ENCODE data around the gene MTARC2.
"Not testable (repeated sequence)": the region's sequence is repeated elsewhere in the genome, so short reads cannot be mapped to it uniquely, and the experiment has no call there.

Gene MTARC2

DNA sequence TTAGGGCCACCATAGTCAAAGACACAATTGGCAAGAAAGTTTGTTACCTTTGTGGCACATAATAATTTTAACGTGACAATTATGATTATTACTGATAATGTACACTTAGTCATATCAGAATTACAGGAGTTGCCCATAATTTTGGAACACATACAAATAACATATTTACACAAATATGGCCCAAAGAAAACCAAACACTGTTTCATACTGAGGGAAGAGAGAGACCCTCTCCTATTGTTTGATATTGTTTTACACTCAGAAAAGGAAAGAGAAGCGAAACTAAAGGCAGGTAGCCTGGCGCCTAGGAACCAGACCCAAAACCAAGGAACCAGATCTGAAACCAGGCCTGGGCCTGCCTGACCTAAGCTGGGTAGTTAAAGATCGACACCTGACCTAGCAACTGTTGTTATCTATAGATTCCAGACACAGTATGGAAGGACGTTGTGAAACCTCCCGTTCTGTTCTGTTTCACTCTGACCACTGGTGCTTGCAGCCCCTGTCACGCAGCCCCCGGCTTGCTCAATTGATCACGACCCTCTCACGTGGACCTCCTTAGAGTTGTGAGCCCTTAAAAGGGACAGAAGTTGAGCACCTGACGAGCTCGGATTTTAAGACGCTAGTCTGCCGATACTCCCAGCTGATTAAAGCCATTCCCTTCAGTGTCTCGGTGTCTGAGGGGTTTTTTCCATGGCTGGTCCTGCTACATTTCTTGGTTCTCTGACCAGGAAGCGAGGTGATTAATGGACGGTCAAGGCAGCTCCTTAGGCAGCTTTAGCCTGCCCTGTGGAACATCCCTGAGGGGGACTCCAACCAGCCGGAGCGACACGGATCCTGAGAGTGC is 30.1 kb upstream of the MTARC2 start:
- Histone ChIP-seq H3K36me3 (replicated peaks) (no peaks in the 10 kb centered on the region), H3K27me3 (replicated peaks) (no peaks in the 10 kb centered on the region), H3K4me3 (ENCODE audit: low read depth, low read length) (no peak overlapping the region), H3K27ac (no peak overlapping the region)
- no peak for DNase-seq
- TF ChIP-seq, protein P1, sequence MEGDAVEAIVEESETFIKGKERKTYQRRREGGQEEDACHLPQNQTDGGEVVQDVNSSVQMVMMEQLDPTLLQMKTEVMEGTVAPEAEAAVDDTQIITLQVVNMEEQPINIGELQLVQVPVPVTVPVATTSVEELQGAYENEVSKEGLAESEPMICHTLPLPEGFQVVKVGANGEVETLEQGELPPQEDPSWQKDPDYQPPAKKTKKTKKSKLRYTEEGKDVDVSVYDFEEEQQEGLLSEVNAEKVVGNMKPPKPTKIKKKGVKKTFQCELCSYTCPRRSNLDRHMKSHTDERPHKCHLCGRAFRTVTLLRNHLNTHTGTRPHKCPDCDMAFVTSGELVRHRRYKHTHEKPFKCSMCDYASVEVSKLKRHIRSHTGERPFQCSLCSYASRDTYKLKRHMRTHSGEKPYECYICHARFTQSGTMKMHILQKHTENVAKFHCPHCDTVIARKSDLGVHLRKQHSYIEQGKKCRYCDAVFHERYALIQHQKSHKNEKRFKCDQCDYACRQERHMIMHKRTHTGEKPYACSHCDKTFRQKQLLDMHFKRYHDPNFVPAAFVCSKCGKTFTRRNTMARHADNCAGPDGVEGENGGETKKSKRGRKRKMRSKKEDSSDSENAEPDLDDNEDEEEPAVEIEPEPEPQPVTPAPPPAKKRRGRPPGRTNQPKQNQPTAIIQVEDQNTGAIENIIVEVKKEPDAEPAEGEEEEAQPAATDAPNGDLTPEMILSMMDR (IDR thresholded peaks at IDR 0.05; ENCODE audit: low read depth, low read length, missing control alignments) = no peak
- in situ Hi-C loops (cut with HindIII; ENCODE audit: low pct_ligation_motif_present, low sequenced_read_pairs) = no loop called here

DNA sequence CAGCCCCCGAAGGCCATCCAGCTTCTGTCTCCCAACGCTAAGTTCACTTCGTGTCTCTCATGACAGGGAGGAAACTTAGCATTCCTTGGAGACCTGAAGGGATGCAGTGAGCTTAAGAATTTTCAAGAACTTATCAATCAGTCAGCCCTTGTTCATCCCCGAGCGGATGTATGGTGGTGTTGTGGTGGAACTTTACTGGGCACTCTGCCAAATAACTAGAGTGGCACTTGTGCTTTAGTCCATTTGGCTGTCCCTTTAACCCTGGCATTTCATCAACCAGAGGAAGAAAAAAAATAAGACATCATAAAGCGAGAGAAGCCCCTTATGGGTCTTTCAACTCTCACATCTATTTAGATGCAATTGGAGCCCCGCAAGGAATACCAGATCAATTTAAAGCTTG is 26.9 kb upstream of the MTARC2 start:
- H3K27me3 ChIP-seq (replicated peaks); H3K27ac ChIP-seq; DNase-seq; H3K36me3 ChIP-seq (replicated peaks); in situ Hi-C loops (cut with HindIII; ENCODE audit: low pct_ligation_motif_present, low sequenced_read_pairs); H3K4me3 ChIP-seq (ENCODE audit: low read depth, low read length): not testable (repeated sequence)

DNA sequence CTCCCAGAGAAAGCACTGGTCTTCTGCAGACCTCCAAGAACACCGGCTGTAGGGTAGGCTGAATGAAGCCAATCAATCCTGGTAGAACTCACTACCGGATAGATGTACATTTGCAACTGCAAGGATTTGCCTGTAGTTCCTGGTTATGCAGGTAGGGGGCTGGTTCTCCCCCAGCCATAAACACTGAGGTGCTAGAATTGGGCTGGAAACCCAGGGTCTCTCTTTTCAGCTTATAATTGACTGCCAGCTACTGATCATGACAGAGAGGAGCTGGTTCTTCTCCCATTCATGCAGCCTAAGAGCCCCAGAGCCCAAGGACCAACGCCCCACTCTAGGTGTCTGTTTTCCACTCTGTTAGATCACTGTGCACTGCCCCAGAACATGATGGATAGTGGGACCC is 21.5 kb upstream of the MTARC2 start:
- Histone ChIP-seq H3K4me3 (ENCODE audit: low read depth, low read length) (no peak overlapping the region), H3K36me3 (replicated peaks) (no peaks in the 10 kb centered on the region), H3K27me3 (replicated peaks) (no peaks in the 10 kb centered on the region), H3K27ac (no peak overlapping the region)
- in situ Hi-C loops (cut with HindIII; ENCODE audit: low pct_ligation_motif_present, low sequenced_read_pairs) = no loop called here
- TF ChIP-seq, protein P1 (IDR thresholded peaks at IDR 0.05; ENCODE audit: low read depth, low read length, missing control alignments) = peak; percentile 51
- DNase-seq = no peak

DNA sequence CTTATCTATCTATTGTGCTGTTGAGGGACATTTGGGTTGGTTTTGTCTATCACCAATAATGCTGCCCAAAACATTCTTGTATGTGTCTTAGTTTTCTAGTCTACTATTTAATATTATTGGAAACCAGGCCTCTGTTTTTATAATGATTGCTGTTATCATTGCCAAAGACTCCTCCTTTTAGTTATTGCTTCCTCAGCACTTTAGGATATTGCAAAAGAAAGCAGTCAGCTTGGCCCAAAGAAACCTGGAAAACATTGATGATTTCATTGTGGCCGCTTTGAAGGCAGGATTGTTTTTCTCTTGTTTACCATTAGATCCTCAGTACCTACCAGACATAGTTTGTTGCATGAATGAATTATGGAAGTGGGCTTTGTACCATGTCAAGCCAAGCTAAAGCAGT is 20.6 kb upstream of the MTARC2 start:
- in situ Hi-C loops (cut with HindIII; ENCODE audit: low pct_ligation_motif_present, low sequenced_read_pairs) = no loop called here
- no peak for DNase-seq
- no peak overlapping the region for H3K4me3 ChIP-seq (ENCODE audit: low read depth, low read length)
- no peaks in the 10 kb centered on the region for H3K27me3 ChIP-seq (replicated peaks)
- H3K36me3 ChIP-seq (replicated peaks) = no peaks in the 10 kb centered on the region
- TF ChIP-seq, protein P1 (IDR thresholded peaks at IDR 0.05; ENCODE audit: low read depth, low read length, missing control alignments) = no peak
- no peak overlapping the region for H3K27ac ChIP-seq

DNA sequence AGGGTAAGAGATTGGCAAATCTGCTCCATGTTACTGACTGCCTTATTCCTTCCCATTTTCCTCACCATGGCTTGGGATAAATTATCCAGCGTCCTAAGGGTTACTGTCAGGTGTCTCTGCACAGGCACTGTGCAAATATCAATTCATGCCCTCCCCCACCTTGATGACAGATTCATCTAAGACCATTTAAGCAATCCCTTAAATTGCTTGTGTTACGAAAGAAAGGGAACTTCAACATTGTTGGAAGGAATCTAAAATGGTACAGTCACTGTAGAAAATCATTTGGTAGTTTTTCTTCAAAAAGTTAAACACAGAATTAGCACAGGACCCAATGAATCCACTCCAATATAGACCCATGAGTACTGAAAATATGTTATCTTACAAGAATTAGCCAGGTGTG is 17.6 kb upstream of the MTARC2 start:
- no peak overlapping the region for H3K27ac ChIP-seq
- H3K4me3 ChIP-seq (ENCODE audit: low read depth, low read length) = no peak overlapping the region
- H3K36me3 ChIP-seq (replicated peaks) = no peaks in the 10 kb centered on the region
- in situ Hi-C loops (cut with HindIII; ENCODE audit: low pct_ligation_motif_present, low sequenced_read_pairs) = no loop called here
- DNase-seq = no peak
- TF ChIP-seq, protein P1 (IDR thresholded peaks at IDR 0.05; ENCODE audit: low read depth, low read length, missing control alignments) = no peak
- H3K27me3 ChIP-seq (replicated peaks) = no peaks in the 10 kb centered on the region

DNA sequence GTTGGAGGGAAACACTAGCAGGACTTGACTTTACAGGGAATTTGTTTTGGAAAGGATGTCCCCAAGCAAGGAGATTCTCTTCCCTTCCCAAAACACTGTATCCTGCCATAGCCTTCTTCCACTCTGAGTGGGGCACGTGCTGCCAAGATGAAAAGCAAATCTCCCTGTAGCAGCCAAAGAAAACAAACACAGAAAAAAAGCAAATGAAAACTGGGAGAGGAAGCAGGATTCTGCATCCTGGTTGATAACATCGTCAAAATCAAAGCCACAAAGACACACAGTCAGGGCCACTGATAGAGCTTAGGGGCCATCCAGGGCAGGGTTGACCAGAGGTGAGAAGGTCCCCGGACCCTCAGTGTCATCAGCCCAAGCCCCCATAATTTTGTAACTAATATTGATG is 16.0 kb upstream of the MTARC2 start:
- H3K36me3 ChIP-seq (replicated peaks) = no peaks in the 10 kb centered on the region
- in situ Hi-C loops (cut with HindIII; ENCODE audit: low pct_ligation_motif_present, low sequenced_read_pairs) = no loop called here
- H3K27ac ChIP-seq = no peak overlapping the region
- no peak overlapping the region for H3K4me3 ChIP-seq (ENCODE audit: low read depth, low read length)
- no peak for DNase-seq
- TF ChIP-seq, protein P1 (IDR thresholded peaks at IDR 0.05; ENCODE audit: low read depth, low read length, missing control alignments) = no peak
- no peaks in the 10 kb centered on the region for H3K27me3 ChIP-seq (replicated peaks)

All from brain microvascular endothelial cell (primary cell).